Endothelial cell of umbilical vein (primary cell): ENCODE data around the gene DGKI. TPM values are rescaled to one million over a fixed set of nuclear protein-coding genes. Genes with fewer than 3 reads are reported as not detected.

ENCODE experiments used
- BruUV-seq: library from RNA; stranded (reverse); fragments of 400-500 nt; replicated peaks from 2 replicates; lab custom pipeline; 2021; lab: Mats Ljungman, UMichigan
- CTCF ChIA-PET: fragments of 300-600, 350-600 bp; sonication (Branson Sonifier 250); formaldehyde crosslinking; loops from one replicate; lab custom pipeline; 2021; ENCODE audit warnings: antibody characterized with exemption, inconsistent platforms; lab: Charles Lee
- POLR2A ChIA-PET: fragments of 300-600, 350-600 bp; sonication (Branson Sonifier 250); formaldehyde crosslinking; loops from one replicate; lab custom pipeline; 2021; ENCODE audit warnings: antibody characterized with exemption, inconsistent platforms; lab: Charles Lee
- DNase-seq: peaks from one replicate; pipeline ENCODE4 v3.0.0-alpha.2; 2011; ENCODE audit warnings: low read depth, low spot score
- FAIRE-seq: peaks from 2 replicates; lab custom pipeline; 2011; peaks lifted over from hg19 to GRCh38; lab: Jason Lieb, UNC
- H2AFZ ChIP-seq: 2 replicates; pipeline ENCODE4 v1.6.0; 2012; ENCODE audit warnings: low read depth, low read length, control low read depth, inconsistent platforms
- H3K27ac ChIP-seq: 2 replicates; pipeline ENCODE4 v1.5.1; 2011; ENCODE audit warnings: low read depth, mild to moderate bottlenecking, control low read depth, low read length, moderate library complexity; ENCODE audit not compliant: insufficient read depth
- H3K27me3 ChIP-seq, 2 experiments: 2 replicates each; pipeline versions ENCODE4 v1.6.0 to v1.6.1; 2011; ENCODE audit warnings: low read length in 2 of 2, mixed read lengths in 1 of 2; ENCODE audit not compliant: control insufficient read depth in 2 of 2, insufficient read depth in 2 of 2
- H3K36me3 ChIP-seq, 2 experiments: 2 replicates in 1 of 2; 3 replicates in 1 of 2; pipeline ENCODE4 v1.5.1; 2011; ENCODE audit warnings: low read length in 2 of 2, mild to moderate bottlenecking in 1 of 2, moderate library complexity in 1 of 2; ENCODE audit not compliant: control insufficient read depth in 2 of 2, insufficient read depth in 2 of 2; ENCODE audit errors: extremely low read depth in 1 of 2
- H3K4me1 ChIP-seq: 3 replicates; pipeline ENCODE4 v1.5.1; 2011; ENCODE audit warnings: mild to moderate bottlenecking, low read length; ENCODE audit not compliant: control insufficient read depth, insufficient read depth; ENCODE audit errors: extremely low read depth
- H3K4me2 ChIP-seq: 2 replicates; pipeline ENCODE4 v1.6.1; 2011; ENCODE audit warnings: low read length, control low read depth, mixed read lengths; ENCODE audit not compliant: insufficient read depth
- H3K4me3 ChIP-seq, 3 experiments: fragments of 200-600 bp in 1 of 3; sonication (generic), shearing (Covaris generic) in 1 of 3; replicated peaks in 1 of 3; 2 replicates each; pipeline ENCODE4 v1.5.1; 2011 to 2016; ENCODE audit warnings: control low read depth in 3 of 3, low read length in 3 of 3, mild to moderate bottlenecking in 2 of 3, inconsistent platforms in 1 of 3, low read depth in 1 of 3, moderate library complexity in 1 of 3; ENCODE audit not compliant: insufficient read depth in 1 of 3
- H3K79me2 ChIP-seq: 2 replicates; pipeline ENCODE4 v1.6.0; 2012; ENCODE audit warnings: low read length, inconsistent platforms; ENCODE audit not compliant: control insufficient read depth, insufficient read depth
- H3K9ac ChIP-seq: replicated peaks from 2 replicates; pipeline ENCODE3; 2011; ENCODE audit warnings: low read length, control low read depth; ENCODE audit not compliant: insufficient read depth; ENCODE audit errors: extremely low read depth
- H3K9me1 ChIP-seq: replicated peaks from 3 replicates; pipeline ENCODE4 v1.6.0; 2011; ENCODE audit warnings: mild to moderate bottlenecking, low read length; ENCODE audit not compliant: control insufficient read depth, insufficient read depth; ENCODE audit errors: extremely low read depth
- H3K9me3 ChIP-seq: replicated peaks from 2 replicates; pipeline ENCODE4 v1.5.1; 2012; ENCODE audit warnings: low read length, inconsistent platforms; ENCODE audit not compliant: control insufficient read depth, insufficient read depth
- H4K20me1 ChIP-seq: replicated peaks from 2 replicates; pipeline ENCODE3; 2011; ENCODE audit warnings: mild to moderate bottlenecking, low read length; ENCODE audit not compliant: control insufficient read depth, insufficient read depth; ENCODE audit errors: extremely low read depth
- EZH2 ChIP-seq: IDR thresholded peaks from 2 replicates; pipeline ENCODE4 v1.6.1; 2012; ENCODE audit warnings: borderline replicate concordance, low read depth, mild to moderate bottlenecking, moderate library complexity, low read length, inconsistent platforms; ENCODE audit not compliant: severe bottlenecking
- FOS ChIP-seq: IDR thresholded peaks from 2 replicates; pipeline ENCODE4 v1.6.1; 2011; ENCODE audit warnings: mild to moderate bottlenecking, low read length, moderate library complexity, borderline replicate concordance; ENCODE audit not compliant: insufficient read depth
- GATA2 ChIP-seq: IDR thresholded peaks from 2 replicates; pipeline ENCODE4 v1.7.0; 2011; ENCODE audit warnings: low read depth, mild to moderate bottlenecking, moderate library complexity, mixed read lengths, low read length; ENCODE audit not compliant: insufficient read length, insufficient read depth
- JUN ChIP-seq: IDR thresholded peaks from 2 replicates; pipeline ENCODE4 v1.6.1; 2011; ENCODE audit warnings: borderline replicate concordance, low read depth; ENCODE audit not compliant: insufficient read length, insufficient read depth
- MYC ChIP-seq: IDR thresholded peaks from one replicate; pipeline ENCODE4 v1.6.1; 2011; ENCODE audit warnings: mild to moderate bottlenecking, low read depth, low read length
- POLR2A ChIP-seq: IDR thresholded peaks from 2 replicates; pipeline ENCODE4 v1.6.1; 2012; ENCODE audit warnings: low read depth, mild to moderate bottlenecking, control low read depth, low read length
- POLR2AphosphoS5 ChIP-seq: IDR thresholded peaks from 2 replicates; pipeline ENCODE4 v1.6.1; 2012; ENCODE audit warnings: low read depth, mild to moderate bottlenecking, control low read depth, low read length, moderate library complexity; ENCODE audit not compliant: insufficient read depth
- dilution Hi-C: fragments of 300-500 bp; cut with MboI; formaldehyde crosslinking; loops from one replicate; pipeline ENCODE4 v1.15.0; 2019; ENCODE audit warnings: low sequenced_read_pairs; ENCODE audit not compliant: extremely low pct_ligation_motif_present
- intact Hi-C: fragments of 100-400 bp; cut with micrococcal nuclease; formaldehyde crosslinking; loops from one replicate; pipeline ENCODE4 v1.10.0; 2022
- polyA plus RNA-seq, 4 experiments: library from polyadenylated mRNA; depleted of rRNA in 3 of 4; stranded (reverse) in 3 of 4; unstranded in 1 of 4; fragments of >200 nt; gene quantifications; 2 replicates each; pipeline versions ENCODE4 v1.2.1 to v1.2.3, GENCODE V29; 2011 to 2012; ENCODE audit warnings: missing spikeins in 1 of 4
- total RNA-seq: library from RNA; stranded (reverse); gene quantifications from 2 replicates; pipeline ENCODE4 v1.2.3, GENCODE V29; 2021
- TF ChIP-seq, protein P1 (sequence below): IDR thresholded peaks from 2 replicates; pipeline ENCODE4 v1.6.1; 2011; ENCODE audit not compliant: insufficient read depth, insufficient read length
- TF ChIP-seq, protein P2 (sequence below), 2 donors: IDR thresholded peaks; 1 replicate in 1 of 2; 2 replicates in 1 of 2; pipeline ENCODE4 v1.5.1; 2011; ENCODE audit warnings: low read length in 2 of 2, mild to moderate bottlenecking in 2 of 2, moderate library complexity in 2 of 2, control low read depth in 1 of 2, inconsistent platforms in 1 of 2, low read depth in 1 of 2; ENCODE audit not compliant: insufficient read depth in 1 of 2; ENCODE audit errors: extremely low read depth in 1 of 2

The DGKI gene
- total and polyA plus RNA-seq, 2 donors (not counting 3 experiments of a cell fraction or from before 2014, with no cell fraction given): 0.11 to 0.51 TPM

DNA sequence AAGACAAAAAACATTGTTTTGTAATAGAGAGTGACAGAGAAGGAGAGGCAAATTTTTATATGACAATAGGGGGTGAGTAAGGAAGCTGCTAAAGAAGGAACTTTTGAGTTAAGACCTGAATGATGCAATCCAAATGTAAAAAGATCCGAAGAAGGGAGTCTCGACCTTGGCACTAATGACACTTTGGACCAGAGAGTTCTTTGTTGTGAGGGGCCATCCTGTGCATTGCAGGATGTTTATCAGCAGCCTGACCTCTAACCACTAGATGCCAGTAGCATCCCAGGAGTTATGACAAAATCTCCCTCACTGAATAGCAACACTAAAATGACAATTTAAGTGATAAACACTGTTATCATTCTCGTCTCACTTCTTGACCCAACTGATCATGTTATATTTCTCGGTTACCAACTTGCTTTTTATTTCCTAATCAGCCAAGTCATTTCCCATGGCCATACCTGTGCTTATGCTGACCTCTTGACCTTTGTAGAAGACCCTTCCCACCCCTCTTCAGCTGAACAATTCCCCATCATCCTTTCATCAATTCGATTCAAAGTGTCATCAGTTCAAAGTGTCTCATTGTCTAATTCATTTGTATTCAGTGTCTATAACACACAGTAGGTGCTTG, 30.0 kb downstream of the DGKI start:
- H3K9me3 ChIP-seq: no peaks in the 10 kb centered on the region
- no peak overlapping the region for H3K27ac ChIP-seq
- H3K9ac ChIP-seq: no peak overlapping the region
- H3K4me3 ChIP-seq: no peak overlapping the region
- intact Hi-C loops (no loop called here), dilution Hi-C loops (no loop called here)
- H3K9me1 ChIP-seq: no peaks in the 10 kb centered on the region
- DNase-seq (no peak), FAIRE-seq (no peak)
- no peaks in the 10 kb centered on the region for H3K79me2 ChIP-seq
- H2AFZ ChIP-seq: no peak overlapping the region
- ChIA-PET CTCF (no interaction called here), POLR2A (no interaction called here)
- no peak overlapping the region for H3K4me2 ChIP-seq
- no peaks in the 10 kb centered on the region for H3K36me3 ChIP-seq
- peaks cover 4 to 8% of the 10 kb centered on the region in 2 experiments for H3K27me3 ChIP-seq
- H4K20me1 ChIP-seq: no peaks in the 10 kb centered on the region
- no TSS peak for BruUV-seq
- H3K4me1 ChIP-seq: no peaks in the 10 kb centered on the region
- TF ChIP-seq EZH2 (no peak), FOS (no peak), MYC (no peak), JUN (no peak), GATA2 (no peak), POLR2AphosphoS5 (no peak), POLR2A (no peak)
- TF ChIP-seq, protein P1, sequence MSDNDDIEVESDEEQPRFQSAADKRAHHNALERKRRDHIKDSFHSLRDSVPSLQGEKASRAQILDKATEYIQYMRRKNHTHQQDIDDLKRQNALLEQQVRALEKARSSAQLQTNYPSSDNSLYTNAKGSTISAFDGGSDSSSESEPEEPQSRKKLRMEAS: no peak
- TF ChIP-seq, protein P2, sequence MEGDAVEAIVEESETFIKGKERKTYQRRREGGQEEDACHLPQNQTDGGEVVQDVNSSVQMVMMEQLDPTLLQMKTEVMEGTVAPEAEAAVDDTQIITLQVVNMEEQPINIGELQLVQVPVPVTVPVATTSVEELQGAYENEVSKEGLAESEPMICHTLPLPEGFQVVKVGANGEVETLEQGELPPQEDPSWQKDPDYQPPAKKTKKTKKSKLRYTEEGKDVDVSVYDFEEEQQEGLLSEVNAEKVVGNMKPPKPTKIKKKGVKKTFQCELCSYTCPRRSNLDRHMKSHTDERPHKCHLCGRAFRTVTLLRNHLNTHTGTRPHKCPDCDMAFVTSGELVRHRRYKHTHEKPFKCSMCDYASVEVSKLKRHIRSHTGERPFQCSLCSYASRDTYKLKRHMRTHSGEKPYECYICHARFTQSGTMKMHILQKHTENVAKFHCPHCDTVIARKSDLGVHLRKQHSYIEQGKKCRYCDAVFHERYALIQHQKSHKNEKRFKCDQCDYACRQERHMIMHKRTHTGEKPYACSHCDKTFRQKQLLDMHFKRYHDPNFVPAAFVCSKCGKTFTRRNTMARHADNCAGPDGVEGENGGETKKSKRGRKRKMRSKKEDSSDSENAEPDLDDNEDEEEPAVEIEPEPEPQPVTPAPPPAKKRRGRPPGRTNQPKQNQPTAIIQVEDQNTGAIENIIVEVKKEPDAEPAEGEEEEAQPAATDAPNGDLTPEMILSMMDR (IDR thresholded peaks at IDR 0.05; ENCODE audit: extremely low read depth in 1 of 2, insufficient read depth in 1 of 2, low read depth in 1 of 2, low read length in 2 of 2): no peak
